ENCODE measurements around the gene SPNS2.

SPNS2 gene

DNA sequence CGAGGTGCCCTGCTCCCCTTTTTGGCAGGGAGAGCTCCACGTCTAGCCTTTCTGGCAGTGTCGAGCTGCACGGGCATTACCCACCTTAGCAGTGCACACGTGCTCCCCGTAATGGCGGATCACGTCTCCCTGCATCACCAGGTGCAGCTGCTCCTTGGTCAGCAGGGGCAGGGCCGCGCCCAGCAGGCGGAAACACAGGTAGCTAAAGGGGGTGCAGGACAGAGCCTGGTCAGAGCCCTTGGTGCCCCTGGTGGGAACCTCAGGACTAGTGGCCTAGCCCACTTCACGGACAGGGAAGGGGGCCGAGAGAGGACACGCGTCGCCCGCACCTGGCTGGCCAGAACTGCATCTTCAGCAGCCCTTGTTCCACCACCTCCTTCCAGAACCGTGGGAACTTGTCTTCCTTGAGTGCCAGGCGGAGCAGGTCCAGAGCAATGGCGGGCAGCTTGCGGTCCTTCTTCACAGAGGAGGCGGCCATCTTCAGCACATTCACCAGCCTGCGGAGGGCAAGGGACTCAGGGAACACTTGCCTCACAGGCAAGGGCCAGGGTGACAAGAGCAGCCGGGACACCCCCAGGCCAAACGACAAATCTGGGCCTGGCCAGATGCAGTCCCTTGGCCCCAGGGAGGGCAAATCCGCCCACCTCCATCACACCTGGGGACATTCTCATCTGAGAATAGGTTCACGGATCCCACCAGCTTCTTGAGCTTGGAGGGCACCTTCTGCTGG lies 53.3 kb downstream of the SPNS2 start:
- no peak for TF ChIP-seq CTCF (conservative IDR thresholded peaks at IDR 0.05; ENCODE audit: low read depth, low read length)
- H3K4me3 ChIP-seq (ENCODE audit: low read depth, low read length): no peak overlapping the region

GRCh38 chr17:4553669-4554068 lies 55.0 kb downstream of the SPNS2 start:
- no peak for TF ChIP-seq CTCF (conservative IDR thresholded peaks at IDR 0.05; ENCODE audit: low read depth, low read length)
- H3K4me3 ChIP-seq (ENCODE audit: low read depth, low read length): peak overlapping the region; percentile 95

More for the DNA sequence above, 53.3 kb downstream of the SPNS2 start:
- DNase-seq (ENCODE audit: low read depth): no peak

GRCh38 chr17:4554441-4554996 lies 55.8 kb downstream of the SPNS2 start:
- peak overlapping the region; percentile 95 for H3K4me3 ChIP-seq (ENCODE audit: low read depth, low read length)
- TF ChIP-seq CTCF (conservative IDR thresholded peaks at IDR 0.05; ENCODE audit: low read depth, low read length): no peak
- no peak for DNase-seq (ENCODE audit: low read depth)

More at GRCh38 chr17:4553669-4554068, 55.0 kb downstream of the SPNS2 start:
- DNase-seq (ENCODE audit: low read depth): no peak

- H3K4me3 ChIP-seq (ENCODE audit: low read depth, low read length): peak within 1 kb of the TSS; percentile 95
- DNase-seq (ENCODE audit: low read depth): peak; percentile 96
- TF ChIP-seq CTCF (conservative IDR thresholded peaks at IDR 0.05; ENCODE audit: low read depth, low read length): peak; percentile 39
Observed at GRCh38 chr17:4554997-4555799, 56.5 kb downstream of the SPNS2 start, which contains the start of gene MYBBP1A. Gene MYBBP1A (minus strand): TSS chr17:4555384. CDS start chr17:4555324, 60 bp downstream.

DNA sequence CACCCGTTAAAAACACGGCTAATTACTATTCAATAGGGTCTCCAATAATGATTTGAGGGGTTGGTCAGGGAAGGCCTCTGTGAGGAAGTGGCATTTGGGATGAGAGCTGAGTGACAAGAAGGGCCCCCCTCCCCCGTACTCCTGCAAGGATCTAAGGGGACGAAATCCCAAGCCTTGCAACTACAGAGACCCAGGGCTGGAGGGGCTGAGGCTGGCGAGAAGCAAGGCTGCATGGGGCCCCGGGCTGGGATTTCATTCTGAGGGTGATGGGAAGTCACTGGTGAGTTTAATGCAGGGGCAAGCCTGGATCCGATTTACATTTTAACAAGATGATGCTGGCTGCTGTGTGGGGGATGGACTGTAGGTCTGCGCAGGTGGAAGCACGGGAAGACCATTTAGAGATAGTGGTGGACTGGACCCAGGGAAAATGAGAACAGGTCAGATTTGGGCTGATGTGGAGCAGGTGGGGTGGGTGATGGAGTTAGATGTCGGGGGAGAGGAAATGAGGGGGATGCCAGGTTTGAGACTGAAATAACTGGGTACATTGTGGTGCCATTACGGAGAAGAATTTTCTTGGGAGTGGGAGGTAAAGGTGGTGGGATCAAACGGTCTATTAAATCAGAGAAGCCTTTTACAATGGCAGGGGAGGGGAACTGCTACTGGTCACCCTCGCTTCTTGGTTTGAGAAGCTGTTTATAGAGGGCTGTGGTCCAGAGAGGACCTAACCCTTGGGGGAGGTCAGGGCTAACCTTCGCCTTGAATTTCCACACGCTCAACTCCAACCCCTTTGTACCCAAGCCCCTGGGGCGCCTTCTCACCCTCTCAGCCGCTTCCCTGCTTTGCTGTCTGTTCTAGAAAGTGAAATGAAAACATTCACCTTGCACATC lies 57.4 kb downstream of the SPNS2 start:
- no peak for DNase-seq (ENCODE audit: low read depth)
- no peak for TF ChIP-seq CTCF (conservative IDR thresholded peaks at IDR 0.05; ENCODE audit: low read depth, low read length)
- peak overlapping the region; percentile 95 for H3K4me3 ChIP-seq (ENCODE audit: low read depth, low read length)

DNA sequence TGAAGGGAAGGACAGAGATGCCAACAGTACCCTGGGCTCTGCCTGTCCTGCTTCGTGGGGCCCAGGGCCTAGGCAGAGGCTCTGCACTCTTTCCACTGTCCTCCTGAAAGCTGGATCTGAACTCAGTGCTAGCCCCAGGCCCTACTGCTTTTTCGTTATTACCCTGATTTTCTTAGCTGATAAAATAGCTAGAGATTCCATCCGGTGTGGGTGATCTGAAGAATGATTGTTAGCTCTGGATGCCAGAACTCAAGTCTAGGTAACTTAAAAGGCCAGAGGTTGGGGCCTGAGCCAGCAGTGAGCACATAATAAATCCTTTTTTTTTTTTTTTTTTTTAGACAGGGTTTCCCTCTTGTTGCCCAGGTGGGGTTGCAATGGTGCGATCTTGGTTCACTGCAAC lies 58.3 kb downstream of the SPNS2 start:
- H3K4me3 ChIP-seq (ENCODE audit: low read depth, low read length): no peak overlapping the region
- TF ChIP-seq CTCF (conservative IDR thresholded peaks at IDR 0.05; ENCODE audit: low read depth, low read length): no peak
- DNase-seq (ENCODE audit: low read depth): no peak
